OCI-LY1 (cell line): ENCODE measurements around the gene SCRN1.
"Not testable (repeated sequence)": the region's sequence is repeated elsewhere in the genome, so short reads cannot be mapped to it uniquely, and the experiment has no call there.

Experiments
- H2AFZ ChIP-seq: fragments of 200-600 bp; sonication (generic), shearing (Covaris generic); 2 replicates; pipeline ENCODE4 v1.6.0; 2014; ENCODE audit warnings: antibody characterized with exemption, mild to moderate bottlenecking, low read length
- H3F3A ChIP-seq: fragments of 200-600 bp; sonication (generic), shearing (Covaris generic); 2 replicates; pipeline ENCODE4 v1.6.0; 2014; ENCODE audit warnings: mild to moderate bottlenecking, antibody characterized with exemption, low read length, moderate library complexity; ENCODE audit not compliant: insufficient read depth
- H3K27ac ChIP-seq: fragments of 200-600 bp; sonication (generic); 2 replicates; pipeline ENCODE4 v1.5.1; 2014; ENCODE audit warnings: low read length, mixed run types, mild to moderate bottlenecking, low read depth; ENCODE audit not compliant: poor library complexity, severe bottlenecking
- H3K27me3 ChIP-seq: fragments of 200-600 bp; sonication (generic); 2 replicates; pipeline ENCODE4 v1.6.0; 2014; ENCODE audit warnings: antibody characterized with exemption, mild to moderate bottlenecking, low read length, moderate library complexity; ENCODE audit not compliant: insufficient read depth
- H3K36me3 ChIP-seq: fragments of 200-600 bp; sonication (generic); 2 replicates; pipeline ENCODE4 v1.6.1; 2014; ENCODE audit warnings: mild to moderate bottlenecking, antibody characterized with exemption, low read length, moderate library complexity, mixed read lengths; ENCODE audit not compliant: insufficient read depth
- H3K4me1 ChIP-seq: fragments of 200-600 bp; sonication (generic); 2 replicates; pipeline ENCODE4 v1.5.1; 2014; ENCODE audit warnings: mild to moderate bottlenecking, low read length, moderate library complexity; ENCODE audit not compliant: insufficient read depth, severe bottlenecking
- H3K4me2 ChIP-seq: fragments of 200-600 bp; sonication (generic), shearing (Covaris generic); 2 replicates; pipeline ENCODE4 v1.6.1; 2014; ENCODE audit warnings: low read length
- H3K4me3 ChIP-seq: fragments of 200-600 bp; sonication (generic); 2 replicates; pipeline ENCODE4 v1.5.1; 2014; ENCODE audit warnings: low read length, low read depth, mild to moderate bottlenecking, mixed read lengths; ENCODE audit not compliant: poor library complexity, severe bottlenecking
- H3K79me2 ChIP-seq: fragments of 200-600 bp; shearing (Covaris generic); 2 replicates; pipeline ENCODE4 v1.6.1; 2016; ENCODE audit warnings: mixed run types, low read length, mixed read lengths; ENCODE audit not compliant: insufficient read depth
- H3K9ac ChIP-seq: fragments of 200-600 bp; sonication (generic), shearing (Covaris generic); 2 replicates; pipeline ENCODE4 v1.6.1; 2014; ENCODE audit warnings: mild to moderate bottlenecking, low read length, mixed read lengths
- H3K9me2 ChIP-seq: fragments of 200-600 bp; sonication (generic), shearing (Covaris generic); 2 replicates; pipeline ENCODE4 v1.6.1; 2014; ENCODE audit warnings: low read depth, mild to moderate bottlenecking, low read length, mixed read lengths
- H3K9me3 ChIP-seq: fragments of 200-600 bp; shearing (Covaris generic); 2 replicates; pipeline ENCODE4 v1.6.1; 2014; ENCODE audit warnings: low read length, mixed read lengths
- H4K20me1 ChIP-seq: fragments of 200-600 bp; sonication (generic), shearing (Covaris generic); 2 replicates; pipeline ENCODE4 v1.6.0; 2016; ENCODE audit warnings: mild to moderate bottlenecking, low read length; ENCODE audit not compliant: insufficient read depth
- CTCF ChIP-seq: fragments of 200-600 bp; sonication (generic), shearing (Covaris generic); IDR thresholded peaks from 2 replicates; pipeline ENCODE4 v1.5.1; 2017; ENCODE audit warnings: mild to moderate bottlenecking, antibody characterized with exemption, low read length, moderate library complexity, mixed read lengths
- EZH2 ChIP-seq: fragments of 200-600 bp; sonication (generic), shearing (Covaris generic); IDR thresholded peaks from 2 replicates; pipeline ENCODE4 v1.8.0; 2017; ENCODE audit warnings: borderline replicate concordance, mixed run types, mild to moderate bottlenecking, antibody characterized with exemption, low read length, moderate library complexity, mixed read lengths

SCRN1 gene

GRCh38 chr7:29968683-29969395, 20.8 kb downstream of the SCRN1 start:
- Histone ChIP-seq H3K9ac (no peak overlapping the region), H3F3A (no peaks in the 10 kb centered on the region), H3K9me2 (no peaks in the 10 kb centered on the region), H4K20me1 (no peaks in the 10 kb centered on the region), H3K36me3 (peaks cover 33% of the 10 kb centered on the region), H3K4me2 (no peak overlapping the region), H3K4me3 (no peak overlapping the region), H3K79me2 (peaks cover 22% of the 10 kb centered on the region), H2AFZ (no peak overlapping the region), H3K27me3 (no peaks in the 10 kb centered on the region), H3K27ac (no peak overlapping the region), H3K4me1 (peaks cover 8% of the 10 kb centered on the region), H3K9me3 (no peaks in the 10 kb centered on the region)
- TF ChIP-seq EZH2 = no peak

DNA sequence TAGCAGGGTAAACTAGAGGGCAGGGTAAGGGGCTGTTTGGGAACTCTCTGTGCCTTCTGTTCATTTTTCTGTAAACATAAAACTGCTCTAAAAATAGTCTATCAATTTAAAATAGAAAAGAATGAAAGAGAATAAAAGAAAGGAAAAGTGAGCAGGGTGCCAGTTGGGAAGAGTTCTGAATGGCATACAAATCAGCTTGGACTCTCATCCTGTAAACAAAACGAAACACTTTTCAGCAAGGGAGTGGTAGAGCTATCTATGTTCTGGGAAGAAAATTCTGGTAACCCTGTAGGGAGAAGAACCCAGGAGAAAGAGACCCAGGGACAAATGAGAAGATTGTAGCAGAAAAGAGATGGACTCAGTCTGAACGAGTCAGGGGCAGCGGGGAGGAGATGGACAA, 24.6 kb downstream of the SCRN1 start:
- Histone ChIP-seq H3K27ac (no peak overlapping the region), H2AFZ (no peak overlapping the region), H3K79me2 (no peaks in the 10 kb centered on the region), H3K9me2 (no peaks in the 10 kb centered on the region), H3K4me1 (no peaks in the 10 kb centered on the region), H3K36me3 (peaks cover 46% of the 10 kb centered on the region), H3K27me3 (no peaks in the 10 kb centered on the region), H3K9ac (no peak overlapping the region), H3K9me3 (no peaks in the 10 kb centered on the region), H3F3A (no peaks in the 10 kb centered on the region), H3K4me2 (no peak overlapping the region), H4K20me1 (no peaks in the 10 kb centered on the region), H3K4me3 (no peak overlapping the region)
- TF ChIP-seq EZH2 (no peak), CTCF (no peak)

DNA sequence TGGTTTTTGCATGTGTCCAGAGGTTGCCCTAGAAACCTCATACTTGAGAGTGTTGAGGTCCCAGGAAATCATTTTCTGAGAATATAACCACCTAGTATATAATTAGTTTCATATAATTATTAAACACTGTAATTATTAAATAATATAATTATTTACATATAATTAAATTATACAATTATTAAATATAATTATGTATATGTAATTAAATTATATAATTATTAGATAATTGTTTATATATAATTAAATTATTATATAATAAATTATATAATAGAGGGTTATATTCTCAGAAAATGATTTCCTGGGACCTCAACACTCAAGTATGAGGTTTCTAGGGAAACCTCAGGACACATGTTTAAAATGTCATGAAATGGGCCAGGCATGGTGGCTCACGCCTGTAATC, 27.6 kb downstream of the SCRN1 start:
- Histone ChIP-seq H3K27ac (no peak overlapping the region), H3K36me3 (peaks cover 25% of the 10 kb centered on the region), H3K9me3 (no peaks in the 10 kb centered on the region), H3K79me2 (no peaks in the 10 kb centered on the region), H4K20me1 (no peaks in the 10 kb centered on the region), H3K4me3 (no peak overlapping the region), H3K4me1 (peaks cover 21% of the 10 kb centered on the region), H3K4me2 (no peak overlapping the region), H3K9ac (no peak overlapping the region), H2AFZ (no peak overlapping the region), H3F3A (no peaks in the 10 kb centered on the region), H3K9me2 (no peaks in the 10 kb centered on the region), H3K27me3 (no peaks in the 10 kb centered on the region)
- TF ChIP-seq CTCF (no peak), EZH2 (no peak)

GRCh38 chr7:29961611-29962010, 28.0 kb downstream of the SCRN1 start:
- not testable (repeated sequence) for H3K9ac ChIP-seq, H2AFZ ChIP-seq, H4K20me1 ChIP-seq, H3K9me2 ChIP-seq, H3K79me2 ChIP-seq, H3F3A ChIP-seq, H3K4me2 ChIP-seq, H3K27ac ChIP-seq, H3K27me3 ChIP-seq, H3K9me3 ChIP-seq, H3K4me3 ChIP-seq
- Histone ChIP-seq H3K4me1 (peaks cover 25% of the 10 kb centered on the region), H3K36me3 (peaks cover 25% of the 10 kb centered on the region)
